Measurements from ENCODE around the gene OBSCN.

OBSCN gene

GRCh38 chr1:228341450-228341813 is 133.6 kb downstream of the OBSCN start:
- TF ChIP-seq CTCF (IDR thresholded peaks at IDR 0.05; ENCODE audit: borderline replicate concordance, control extremely low read depth, extremely low read depth, insufficient read depth, missing control alignments), result no peak
- in situ Hi-C loops (cut with MboI; ENCODE audit: low sequenced_read_pairs, unreplicated experiment), result no loop called here
- DNase-seq (ENCODE audit: low spot score), result no peak

- TF ChIP-seq CTCF (IDR thresholded peaks at IDR 0.05; ENCODE audit: borderline replicate concordance, control extremely low read depth, extremely low read depth, insufficient read depth, missing control alignments), result no peak
- in situ Hi-C loops (cut with MboI; ENCODE audit: low sequenced_read_pairs, unreplicated experiment), result no loop called here
- no peak for DNase-seq (ENCODE audit: low spot score)
Measured at GRCh38 chr1:228341814-228342626, 134.2 kb downstream of the OBSCN start.

GRCh38 chr1:228342627-228343190 is 134.9 kb downstream of the OBSCN start:
- no peak for TF ChIP-seq CTCF (IDR thresholded peaks at IDR 0.05; ENCODE audit: borderline replicate concordance, control extremely low read depth, extremely low read depth, insufficient read depth, missing control alignments)
- no peak for DNase-seq (ENCODE audit: low spot score)
- in situ Hi-C loops (cut with MboI; ENCODE audit: low sequenced_read_pairs, unreplicated experiment), result no loop called here

GRCh38 chr1:228343191-228343661 is 135.4 kb downstream of the OBSCN start:
- in situ Hi-C loops (cut with MboI; ENCODE audit: low sequenced_read_pairs, unreplicated experiment), result no loop called here
- no peak for TF ChIP-seq CTCF (IDR thresholded peaks at IDR 0.05; ENCODE audit: borderline replicate concordance, control extremely low read depth, extremely low read depth, insufficient read depth, missing control alignments)
- no peak for DNase-seq (ENCODE audit: low spot score)

GRCh38 chr1:228344631-228345072 is 136.8 kb downstream of the OBSCN start:
- in situ Hi-C loops (cut with MboI; ENCODE audit: low sequenced_read_pairs, unreplicated experiment), result no loop called here
- no peak for DNase-seq (ENCODE audit: low spot score)
- TF ChIP-seq CTCF (IDR thresholded peaks at IDR 0.05; ENCODE audit: borderline replicate concordance, control extremely low read depth, extremely low read depth, insufficient read depth, missing control alignments), result no peak

- no peak for DNase-seq (ENCODE audit: low spot score)
- in situ Hi-C loops (cut with MboI; ENCODE audit: low sequenced_read_pairs, unreplicated experiment), result no loop called here
- no peak for TF ChIP-seq CTCF (IDR thresholded peaks at IDR 0.05; ENCODE audit: borderline replicate concordance, control extremely low read depth, extremely low read depth, insufficient read depth, missing control alignments)
Measured at GRCh38 chr1:228345201-228345930, 137.5 kb downstream of the OBSCN start.
